Measurements from ENCODE around the gene TPCN1.

GRCh38 chr12:113269257-113269943 lies 48.1 kb downstream of the TPCN1 start:
- TF ChIP-seq POLR2A (IDR thresholded peaks at IDR 0.05; ENCODE audit: low read length), result no peak
- no peak for TF ChIP-seq GATA1 (IDR thresholded peaks at IDR 0.05; ENCODE audit: low read depth, low read length)
